ENCODE results near the gene NLRP3.
"Not testable (repeated sequence)": the region's sequence is repeated elsewhere in the genome, so short reads cannot be mapped to it uniquely, and the experiment has no call there.

Gene NLRP3

DNA sequence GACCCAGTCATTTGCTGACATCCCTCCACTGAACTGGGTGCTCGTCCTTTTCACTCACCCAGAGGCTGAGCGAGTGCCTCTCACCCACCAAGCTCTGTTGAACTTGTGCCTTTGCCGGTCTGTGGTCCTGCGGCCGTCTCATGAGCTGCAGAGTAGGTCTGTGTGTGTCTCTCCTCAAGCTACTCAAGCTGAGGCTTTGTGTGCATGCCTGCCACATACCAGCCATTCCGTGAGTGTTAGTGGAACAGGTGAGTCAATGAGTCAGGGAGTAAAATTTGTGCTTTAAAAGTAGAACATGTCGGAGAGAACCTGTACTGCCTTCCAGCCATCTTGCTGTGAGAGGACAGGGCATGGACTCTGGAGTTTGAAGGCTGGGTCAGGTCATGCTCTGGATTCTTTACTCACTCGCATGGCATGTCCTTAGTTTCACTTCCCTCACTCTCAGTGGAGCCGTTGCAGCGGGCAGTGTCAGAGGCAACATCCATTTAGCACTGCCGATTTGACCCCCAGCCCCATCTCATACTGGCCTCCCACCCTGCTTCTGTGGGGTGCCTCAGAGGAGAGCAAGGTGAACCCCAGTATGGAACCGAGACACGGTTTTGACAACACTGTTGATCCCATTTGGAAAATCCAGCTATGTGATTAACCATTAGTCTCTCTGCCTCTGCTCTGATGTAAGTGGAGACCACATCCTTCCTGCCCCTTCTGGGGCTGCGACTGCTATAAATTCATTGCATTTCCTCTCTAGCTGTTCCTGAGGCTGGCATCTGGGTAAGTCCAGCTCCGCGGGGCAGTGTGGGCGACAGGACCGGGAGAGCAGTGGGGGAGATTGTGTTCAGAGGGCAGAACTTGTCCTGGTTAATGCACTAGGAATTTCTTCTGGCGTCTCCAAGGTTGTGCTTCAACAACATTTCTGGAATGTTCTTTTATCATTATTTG is at the start of gene NLRP3:
TSS of gene NLRP3 (plus strand) at position 751 of the 939 bp plus-strand sequence. CDS start 2,628 bp downstream, outside the sequence.
- FAIRE-seq (no peak), DNase-seq (ENCODE audit: low spot score) (peak; percentile 66)

DNA sequence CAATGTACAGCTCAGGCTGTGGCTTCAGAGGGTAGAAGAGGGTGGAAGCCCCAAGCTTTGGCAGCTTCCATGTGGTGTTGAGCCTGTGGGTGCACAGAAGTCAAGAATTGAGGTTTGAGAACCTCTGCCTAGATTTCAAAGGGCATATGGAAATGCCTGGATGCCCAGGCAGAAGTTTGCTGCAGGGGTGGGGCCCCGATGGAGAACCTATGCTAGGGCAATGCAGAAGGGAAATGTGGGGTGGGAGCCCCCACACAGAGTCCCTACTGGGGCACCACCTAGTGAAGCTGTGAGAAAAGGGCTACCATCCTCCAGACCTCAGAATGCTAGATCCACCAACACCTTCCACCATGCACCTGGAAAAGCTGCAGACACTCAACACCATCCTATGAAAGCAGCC is 49.6 kb upstream of the NLRP3 start:
- DNase-seq (ENCODE audit: low spot score); FAIRE-seq: not testable (repeated sequence)

DNA sequence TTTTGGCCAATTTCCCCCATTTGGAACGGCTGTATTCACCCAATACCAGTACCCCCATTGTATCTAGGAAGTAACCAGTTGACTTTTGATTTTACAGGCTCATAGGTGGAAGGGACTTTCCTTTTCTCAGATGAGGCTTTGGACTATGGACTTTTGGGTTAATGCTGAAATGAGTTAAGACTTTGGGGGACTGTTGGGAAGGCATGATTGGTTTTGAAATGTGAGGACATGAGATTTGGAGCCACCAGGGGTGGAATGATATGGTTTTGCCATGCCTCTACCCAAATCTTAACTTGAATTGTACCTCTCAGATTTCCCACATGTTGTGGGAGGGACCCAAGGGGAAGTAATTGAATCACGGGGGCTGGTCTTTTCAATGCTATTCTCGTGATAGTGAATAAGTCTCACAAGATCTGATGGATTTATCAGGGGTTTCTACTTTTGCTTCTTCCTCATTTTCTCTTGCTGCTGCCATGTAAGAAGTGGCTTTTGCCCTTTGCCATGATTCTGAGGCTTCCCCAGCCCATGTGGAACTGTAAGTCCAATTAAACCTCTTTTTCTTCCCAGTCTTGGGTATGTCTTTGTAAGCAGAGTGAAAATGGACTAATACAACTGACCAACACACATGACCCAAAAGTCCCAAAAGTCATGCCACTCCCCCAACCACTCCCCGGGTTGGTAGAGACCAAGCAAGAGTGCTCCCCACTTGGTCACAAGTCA is 48.9 kb upstream of the NLRP3 start:
- no peak for DNase-seq (ENCODE audit: low spot score)
- FAIRE-seq: no peak

DNA sequence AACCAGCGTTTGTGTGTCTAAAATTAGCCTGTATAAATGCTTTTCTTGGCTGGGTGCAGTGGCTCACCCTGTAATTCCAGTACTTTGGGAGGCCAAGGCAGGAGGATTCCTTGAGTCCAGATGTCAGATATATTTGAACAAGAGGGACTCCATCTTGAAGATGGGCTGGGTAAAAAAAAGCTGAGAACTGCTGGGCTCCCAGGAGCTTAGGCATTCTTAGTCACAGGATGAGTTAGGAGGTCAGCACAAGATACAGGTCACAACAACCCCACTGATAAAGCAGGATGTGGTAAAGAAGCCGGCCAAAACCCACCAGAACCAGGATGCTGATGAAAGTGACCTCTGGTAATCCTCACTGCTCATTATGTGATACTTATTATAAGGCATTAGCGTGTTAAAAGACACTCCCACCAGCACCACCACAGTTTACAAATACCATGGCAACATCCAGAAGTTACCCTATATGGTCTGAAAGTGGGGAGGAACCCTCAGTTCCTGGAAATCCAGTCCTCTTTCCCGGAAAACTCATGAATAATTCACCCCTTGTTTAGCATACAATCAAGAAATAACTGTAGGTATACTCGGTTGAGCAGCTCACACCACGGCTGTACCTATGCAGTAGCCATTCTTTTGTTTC is 48.1 kb upstream of the NLRP3 start:
- FAIRE-seq (no peak), DNase-seq (ENCODE audit: low spot score) (no peak)

- FAIRE-seq (no peak), DNase-seq (ENCODE audit: low spot score) (no peak)
Observed at GRCh38 chr1:247368490-247369145, 47.4 kb upstream of the NLRP3 start.

- no peak for FAIRE-seq
- peak; percentile 35 for DNase-seq (ENCODE audit: low spot score)
Observed at GRCh38 chr1:247370786-247371732, 44.9 kb upstream of the NLRP3 start.

GRCh38 chr1:247371801-247372259 is 44.1 kb upstream of the NLRP3 start:
- no peak for DNase-seq (ENCODE audit: low spot score)
- FAIRE-seq: no peak

DNA sequence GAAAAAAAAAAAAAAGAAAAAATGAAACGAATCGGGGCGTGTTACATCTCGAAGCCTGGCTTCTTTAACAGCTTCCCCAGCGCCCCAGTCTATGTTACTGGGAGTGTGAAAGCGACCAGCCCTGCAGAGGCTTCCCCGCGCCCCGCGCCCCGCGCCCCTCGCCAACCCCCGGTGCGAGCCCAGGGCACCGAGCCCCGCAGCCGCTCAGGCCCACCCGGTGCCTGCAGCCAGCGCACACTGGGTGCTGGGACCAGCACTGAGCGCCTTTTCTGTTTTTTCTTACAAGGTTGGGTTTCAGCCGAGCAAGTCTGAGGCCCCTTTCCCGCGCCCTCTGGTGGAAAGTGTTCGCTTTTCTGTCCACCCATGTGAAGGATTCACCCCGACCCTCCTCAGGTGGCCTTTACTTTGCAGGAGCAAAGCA is 42.2 kb upstream of the NLRP3 start:
- no peak for FAIRE-seq
- peak; percentile 52 for DNase-seq (ENCODE audit: low spot score)

DNA sequence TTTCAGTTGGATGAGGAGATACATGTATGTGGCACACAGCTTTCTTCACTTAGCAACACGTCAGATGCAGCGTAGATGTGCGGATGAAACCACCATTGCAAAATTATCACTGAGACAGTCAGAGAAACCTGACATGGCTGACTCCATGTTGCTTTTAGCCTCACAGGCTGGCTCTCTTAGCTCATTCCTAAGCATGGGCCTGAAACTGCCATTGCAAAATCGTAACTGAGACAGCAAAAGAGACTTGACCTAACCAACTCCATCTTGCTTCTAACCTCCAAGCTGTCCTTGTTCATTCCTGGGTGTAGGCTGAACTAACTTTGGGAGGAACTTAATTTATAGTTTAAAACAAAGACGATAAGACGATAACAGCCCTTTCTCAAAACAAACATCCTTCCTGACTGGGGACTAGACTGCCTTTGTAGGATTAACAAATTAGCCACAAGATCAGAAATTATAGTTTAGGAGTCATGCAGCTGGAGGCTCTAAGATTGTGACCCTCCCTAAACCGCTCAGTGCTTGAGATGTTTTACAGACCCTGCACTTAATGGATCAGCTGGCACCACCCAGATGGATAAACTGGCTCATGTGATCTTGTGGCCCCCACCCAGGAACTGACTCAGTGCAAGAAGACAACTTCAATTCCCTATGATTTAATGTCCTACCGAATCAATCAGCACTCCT is 41.2 kb upstream of the NLRP3 start:
- not testable (repeated sequence) for FAIRE-seq; DNase-seq (ENCODE audit: low spot score)

GRCh38 chr1:247375747-247376146 is 40.2 kb upstream of the NLRP3 start:
- DNase-seq (ENCODE audit: low spot score) (no peak), FAIRE-seq (no peak)

DNA sequence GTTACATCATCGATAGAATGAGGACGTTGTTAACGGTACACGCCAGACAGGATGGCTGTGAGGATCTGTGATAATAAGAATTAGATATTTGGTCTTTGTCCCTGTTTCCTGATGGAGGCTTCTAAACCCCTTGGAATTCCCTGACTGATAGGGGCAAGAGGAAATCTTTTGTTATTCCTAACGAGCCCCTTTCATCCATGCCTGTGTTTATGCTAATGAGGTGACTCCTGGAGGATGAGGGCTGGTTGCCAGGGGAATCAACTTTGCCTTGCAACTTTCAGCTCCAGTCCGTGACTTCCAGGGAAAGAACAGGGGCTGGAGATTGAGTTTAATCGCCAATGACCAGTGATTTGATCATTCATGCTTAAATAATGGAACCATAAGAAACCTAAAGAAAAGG is 39.3 kb upstream of the NLRP3 start:
- DNase-seq (ENCODE audit: low spot score) (no peak), FAIRE-seq (no peak)

DNA sequence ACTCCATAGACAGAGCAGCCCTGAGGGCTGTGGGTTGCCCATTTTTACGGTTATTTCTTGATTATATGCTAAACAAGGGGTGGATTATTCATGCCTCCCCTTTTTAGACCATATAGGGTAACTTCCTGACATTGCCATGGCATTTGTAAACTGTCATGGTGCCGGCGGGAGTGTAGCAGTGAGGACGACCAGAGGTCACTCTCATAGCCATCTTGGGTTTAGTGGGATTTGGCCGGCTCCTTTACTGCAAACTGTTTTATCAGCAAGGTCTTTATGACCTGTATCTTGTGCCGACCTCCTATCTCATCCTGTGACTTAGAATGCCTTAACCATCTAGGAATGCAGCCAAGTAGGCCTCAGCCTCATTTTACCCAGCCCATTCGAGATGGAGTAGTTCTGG is 38.3 kb upstream of the NLRP3 start:
- not testable (repeated sequence) for DNase-seq (ENCODE audit: low spot score); FAIRE-seq

DNA sequence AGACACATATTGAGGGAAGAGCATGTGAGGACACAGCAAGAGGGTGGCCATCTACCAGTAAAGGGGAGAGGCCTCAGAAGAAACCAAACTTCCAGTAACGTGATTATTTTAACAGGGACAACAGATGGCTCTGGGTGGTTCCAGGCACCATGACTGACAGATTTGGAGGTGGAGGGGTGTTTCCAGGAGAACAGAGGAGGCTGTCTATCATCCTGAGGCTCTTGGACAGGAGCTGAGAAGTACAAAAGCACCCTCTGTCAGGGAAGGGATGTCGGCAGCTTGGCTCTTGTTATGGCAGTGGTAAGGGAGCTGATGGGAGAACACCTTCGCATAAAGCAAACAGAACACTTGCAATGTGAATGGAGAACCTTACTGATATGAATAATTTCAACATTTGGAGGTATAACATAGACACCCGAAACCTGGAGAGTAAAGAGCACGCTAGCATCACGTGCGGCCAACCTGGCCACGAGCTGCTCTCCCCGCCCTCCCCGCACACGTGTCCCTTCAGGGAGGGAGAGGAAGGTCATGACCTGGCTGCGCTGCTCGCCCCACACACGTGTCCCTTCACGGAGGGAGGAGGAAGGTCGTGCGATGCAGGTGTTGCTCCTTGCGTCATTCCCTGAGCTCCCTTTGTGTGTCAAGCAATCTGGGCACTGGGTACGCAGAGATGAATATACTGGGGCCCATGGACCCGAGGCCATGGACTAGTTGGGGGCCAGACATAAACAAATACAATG is 37.5 kb upstream of the NLRP3 start:
- FAIRE-seq: no peak
- no peak for DNase-seq (ENCODE audit: low spot score)

DNA sequence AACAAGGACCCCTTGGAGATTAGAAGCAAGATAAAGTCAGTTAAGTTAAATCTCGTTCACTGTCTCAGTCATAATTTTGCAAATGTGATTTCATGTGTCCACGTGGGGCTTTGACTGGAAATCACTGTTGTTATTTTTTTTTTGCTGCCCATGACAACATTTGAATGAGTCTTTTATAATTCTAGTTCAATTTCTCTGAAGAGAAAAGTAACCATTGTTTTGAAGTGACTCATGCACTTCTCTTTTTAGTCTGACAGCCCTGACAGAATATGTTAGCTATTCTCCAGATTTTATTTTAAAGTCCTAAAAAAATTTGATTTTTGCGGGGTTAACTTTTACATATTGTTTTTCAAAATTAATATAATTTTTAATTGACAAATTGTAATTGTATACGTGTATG is 30.7 kb upstream of the NLRP3 start:
- DNase-seq (ENCODE audit: low spot score): peak; percentile 27
- FAIRE-seq: no peak

GRCh38 chr1:247386217-247386616 is 29.8 kb upstream of the NLRP3 start:
- no peak for DNase-seq (ENCODE audit: low spot score)
- no peak for FAIRE-seq

GRCh38 chr1:247386687-247387086 is 29.3 kb upstream of the NLRP3 start:
- FAIRE-seq (no peak), DNase-seq (ENCODE audit: low spot score) (peak; percentile 31)

DNA sequence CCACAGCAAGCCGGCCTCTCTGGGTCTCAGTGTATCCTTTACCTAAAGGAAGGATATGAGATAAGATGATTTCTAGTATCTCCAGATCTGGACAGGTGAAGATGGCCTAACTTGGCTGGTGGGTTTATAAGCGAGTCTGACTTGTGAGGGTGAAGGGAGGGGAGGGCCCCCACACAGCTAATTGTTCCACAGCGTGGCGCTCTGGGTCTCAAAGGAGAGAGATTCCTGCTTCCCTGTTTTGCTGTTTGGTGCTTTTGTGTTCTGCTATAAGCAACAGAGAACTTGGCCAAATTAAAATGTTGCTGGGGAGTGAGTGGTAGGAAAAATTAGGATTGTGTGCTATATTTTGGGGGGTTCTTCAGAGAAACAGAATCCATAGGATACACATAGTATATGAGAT is 28.9 kb upstream of the NLRP3 start:
- FAIRE-seq: no peak
- DNase-seq (ENCODE audit: low spot score): no peak

DNA sequence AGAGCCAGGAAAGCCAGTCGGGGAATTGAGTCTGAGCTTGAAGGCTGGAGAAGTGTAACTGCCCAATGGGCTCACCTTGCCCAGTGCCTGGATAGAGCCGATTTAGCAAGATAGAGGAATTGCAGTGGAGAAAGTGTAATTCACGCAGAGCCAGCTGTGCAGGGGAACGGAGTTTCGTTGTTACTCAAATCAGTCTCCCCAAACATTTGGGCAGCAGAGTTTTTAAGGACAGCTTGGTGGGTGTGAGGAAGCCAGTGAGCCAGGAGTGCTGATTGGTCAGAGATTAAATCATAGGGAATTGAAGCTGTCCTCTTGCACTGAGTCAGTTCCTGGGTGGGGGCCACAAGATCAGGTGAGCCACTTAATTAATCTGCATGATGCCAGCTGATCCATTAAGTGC is 28.4 kb upstream of the NLRP3 start:
- FAIRE-seq (no peak), DNase-seq (ENCODE audit: low spot score) (no peak)

Data from urothelium cell line (cell line).